SH-SY5Y (cell line): ENCODE measurements around the gene CREB3L1.

Experiments used
- GATA2 ChIP-seq: IDR thresholded peaks from 2 replicates; pipeline ENCODE4 v1.6.1; 2011; ENCODE audit warnings: mild to moderate bottlenecking, low read depth, low read length
- GATA3 ChIP-seq: IDR thresholded peaks from 2 replicates; pipeline ENCODE4 v1.6.1; 2011; ENCODE audit warnings: low read depth, mild to moderate bottlenecking, low read length, moderate library complexity

GRCh38 chr11:46322759-46323158 lies 45.3 kb downstream of the CREB3L1 start:
- no peak for TF ChIP-seq GATA3
- no peak for TF ChIP-seq GATA2
